Measurements from ENCODE around the gene TLX2.

The TLX2 gene

DNA sequence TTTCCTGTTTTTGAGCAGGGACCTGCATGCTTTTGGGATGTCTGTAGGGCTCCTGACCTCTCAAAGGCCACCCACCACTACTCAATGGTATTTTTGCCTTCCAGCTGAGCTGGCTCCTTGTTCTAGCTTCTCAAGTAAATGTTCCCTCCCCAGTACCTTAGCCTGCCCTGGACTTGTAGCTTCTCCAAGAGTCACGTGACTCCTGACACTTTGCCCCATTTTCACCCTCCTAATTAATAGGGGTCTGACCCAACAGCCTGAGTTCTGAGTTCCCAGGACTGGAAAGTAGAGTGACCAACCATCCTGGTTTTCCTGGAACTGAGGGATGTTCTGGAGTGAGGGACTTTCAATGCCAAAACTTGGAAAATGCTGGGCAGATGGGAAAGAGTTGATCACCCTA is 18.8 kb upstream of the TLX2 start:
- H3K27ac ChIP-seq, result no peak overlapping the region
- no peak for DNase-seq (ENCODE audit: low read depth, low spot score)

DNA sequence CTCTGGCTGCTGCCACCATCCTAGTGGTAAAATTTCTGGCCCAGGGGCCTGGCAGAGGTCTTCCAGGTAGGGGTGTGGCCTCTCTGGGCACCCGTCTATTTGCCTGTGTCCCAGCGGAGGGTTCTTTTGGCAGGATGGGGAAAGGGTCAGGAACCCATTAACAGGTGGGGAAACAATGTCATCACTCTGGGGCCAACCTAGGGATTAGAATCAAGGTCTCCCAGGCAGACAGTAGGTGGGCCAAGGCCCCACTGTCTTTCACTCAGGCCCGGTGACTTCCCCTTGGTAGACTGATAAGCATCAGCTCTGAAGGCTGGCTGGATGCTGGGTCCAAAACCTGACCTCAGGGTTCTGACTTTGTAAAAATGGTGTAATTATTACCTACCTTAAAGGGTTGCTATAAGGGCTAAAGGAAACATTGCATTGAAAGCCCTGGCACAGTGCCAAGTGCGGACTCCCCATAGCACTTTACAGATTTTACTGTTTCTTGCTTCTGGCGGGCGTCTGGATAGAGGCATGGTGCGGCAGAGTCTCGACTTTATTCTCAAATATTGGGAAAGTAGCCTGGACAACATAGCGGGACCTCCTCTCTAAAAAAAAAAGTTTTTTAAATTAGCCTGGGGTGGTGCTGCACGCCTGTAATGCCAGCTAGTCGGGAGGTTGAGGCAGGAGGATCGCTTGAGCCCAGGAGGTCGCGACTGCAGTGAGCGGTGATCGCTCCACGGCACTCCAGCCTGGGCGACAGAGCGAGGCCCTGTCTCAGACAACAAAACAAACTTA is 17.1 kb upstream of the TLX2 start:
- no peak overlapping the region for H3K27ac ChIP-seq
- no peak for DNase-seq (ENCODE audit: low read depth, low spot score)

DNA sequence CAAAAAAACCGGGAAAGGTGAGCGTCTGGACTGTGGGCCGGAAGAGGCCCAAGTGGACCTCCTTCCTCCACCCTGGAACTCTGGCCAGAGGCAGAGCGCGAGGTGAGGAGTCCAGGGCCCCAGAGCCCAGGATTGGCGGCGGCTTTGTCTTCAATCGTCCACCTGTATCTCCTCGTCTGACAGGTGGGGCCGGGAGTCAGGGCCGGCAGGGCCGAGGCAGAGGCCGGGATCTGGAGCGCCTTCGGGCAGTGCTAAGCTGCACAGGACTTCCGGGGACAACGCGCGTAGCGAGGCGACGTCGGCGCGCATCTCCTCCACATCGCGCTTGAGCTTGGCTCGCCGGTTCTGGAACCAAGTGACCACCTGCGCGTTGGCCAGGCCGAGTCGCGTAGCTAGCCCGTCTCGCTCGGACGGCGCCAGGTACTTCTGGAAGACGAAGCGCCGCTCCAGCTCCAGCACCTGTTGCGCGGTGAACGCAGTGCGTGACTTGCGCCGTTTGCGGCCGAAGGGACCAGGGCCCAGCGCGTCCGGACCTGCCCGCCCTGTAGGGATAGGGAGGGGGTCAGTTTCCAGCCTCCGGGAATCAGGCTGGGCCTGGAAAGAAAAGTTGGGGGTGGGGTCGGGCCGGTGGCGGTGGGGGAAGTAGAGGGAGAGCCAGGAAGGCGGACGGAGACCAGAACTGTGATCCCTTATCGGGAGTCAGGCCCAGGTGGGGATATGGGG is 16.3 kb upstream of the TLX2 start:
- DNase-seq (ENCODE audit: low read depth, low spot score), result no peak

DNA sequence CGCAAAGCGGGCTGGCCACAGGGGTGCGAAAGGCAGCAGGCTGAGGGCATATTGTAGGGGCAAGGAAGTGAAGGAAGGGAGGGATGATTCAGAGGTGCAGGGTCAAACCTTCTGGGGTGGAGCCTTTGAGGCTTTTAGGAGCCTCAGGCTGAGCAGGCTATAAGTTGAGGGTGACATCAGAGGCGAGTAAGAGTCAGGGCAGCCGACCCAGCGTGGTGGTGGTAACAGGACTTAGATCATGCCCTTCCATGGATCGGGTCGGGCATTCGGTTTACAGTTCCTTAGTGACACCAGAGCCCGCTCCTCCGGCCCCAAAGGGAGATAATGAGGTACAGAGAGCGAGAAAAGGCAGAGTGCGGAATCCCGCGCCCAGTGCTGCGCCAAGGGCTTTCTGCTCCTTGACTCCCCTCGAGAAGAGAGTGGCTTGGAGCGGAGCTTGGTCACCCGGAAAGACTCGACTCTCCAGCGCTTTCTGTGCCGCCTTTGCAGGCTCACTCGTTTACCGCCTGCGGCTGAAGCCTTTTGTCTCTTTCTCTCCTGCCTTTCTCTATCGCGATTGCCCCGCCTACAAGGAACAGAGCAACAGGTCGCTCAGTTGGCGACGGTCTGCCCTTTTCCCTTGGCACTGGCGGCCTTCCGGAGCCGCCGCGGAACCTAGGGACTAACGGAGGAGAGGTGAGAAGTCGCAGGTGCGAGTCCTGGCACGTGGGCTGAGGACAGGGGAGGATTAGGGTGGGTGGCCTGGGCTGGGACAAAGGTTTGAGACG is 15.6 kb upstream of the TLX2 start:
- DNase-seq (ENCODE audit: low read depth, low spot score), result no peak

More for the DNA sequence above, 16.3 kb upstream of the TLX2 start:
- H3K27ac ChIP-seq, result no peak overlapping the region

DNA sequence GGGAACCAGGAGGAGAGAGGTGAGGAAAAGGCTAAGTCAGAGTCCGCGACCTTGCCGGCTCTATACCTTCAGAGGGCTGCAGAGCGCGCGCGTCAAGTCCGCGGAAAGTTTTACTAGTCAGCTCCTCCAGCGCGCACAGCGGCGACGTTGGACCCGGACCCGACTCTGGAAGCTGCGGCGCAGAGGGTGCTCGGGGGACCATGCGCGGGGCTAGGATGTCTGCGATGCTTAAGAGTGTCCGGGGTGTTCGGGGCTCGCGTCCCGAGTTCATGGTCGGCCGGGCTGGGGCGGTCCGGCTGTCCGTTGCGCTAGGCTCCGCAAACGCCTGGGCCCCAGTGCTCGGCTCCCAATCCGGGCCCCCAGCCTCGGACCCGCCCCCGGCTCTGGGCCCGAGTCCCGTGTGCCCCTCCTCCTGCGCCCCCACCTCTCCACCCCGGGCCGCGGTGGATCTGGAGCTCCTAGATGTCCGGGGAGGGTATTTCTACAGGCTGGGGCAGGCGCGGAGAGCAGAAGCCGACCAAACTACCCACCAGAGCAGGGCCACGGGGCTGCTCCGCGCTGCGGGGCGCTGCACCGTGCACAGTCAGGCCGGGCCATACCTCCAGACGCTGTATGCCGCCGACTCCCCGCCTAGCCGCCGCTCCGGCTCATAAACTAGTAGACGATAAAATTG is 14.8 kb upstream of the TLX2 start, which contains the start of gene LBX2:
Gene LBX2 (minus strand): TSS at position 337 of the 673 bp plus-strand sequence. CDS start 66 bp downstream, at position 271.
- DNase-seq (ENCODE audit: low read depth, low spot score), result no peak
- H3K27ac ChIP-seq, result no peak within 1 kb of the TSS

More for the DNA sequence above, 15.6 kb upstream of the TLX2 start:
- no peak overlapping the region for H3K27ac ChIP-seq

- H3K27ac ChIP-seq, result no peak overlapping the region
- no peak for DNase-seq (ENCODE audit: low read depth, low spot score)
Observed at GRCh38 chr2:74499940-74500577, 14.2 kb upstream of the TLX2 start.

- DNase-seq (ENCODE audit: low read depth, low spot score), result no peak
- H3K27ac ChIP-seq, result no peak overlapping the region
Observed at GRCh38 chr2:74500578-74500946, 13.7 kb upstream of the TLX2 start.

GRCh38 chr2:74501335-74502071 is 12.7 kb upstream of the TLX2 start:
- no peak overlapping the region for H3K27ac ChIP-seq
- no peak for DNase-seq (ENCODE audit: low read depth, low spot score)

DNA sequence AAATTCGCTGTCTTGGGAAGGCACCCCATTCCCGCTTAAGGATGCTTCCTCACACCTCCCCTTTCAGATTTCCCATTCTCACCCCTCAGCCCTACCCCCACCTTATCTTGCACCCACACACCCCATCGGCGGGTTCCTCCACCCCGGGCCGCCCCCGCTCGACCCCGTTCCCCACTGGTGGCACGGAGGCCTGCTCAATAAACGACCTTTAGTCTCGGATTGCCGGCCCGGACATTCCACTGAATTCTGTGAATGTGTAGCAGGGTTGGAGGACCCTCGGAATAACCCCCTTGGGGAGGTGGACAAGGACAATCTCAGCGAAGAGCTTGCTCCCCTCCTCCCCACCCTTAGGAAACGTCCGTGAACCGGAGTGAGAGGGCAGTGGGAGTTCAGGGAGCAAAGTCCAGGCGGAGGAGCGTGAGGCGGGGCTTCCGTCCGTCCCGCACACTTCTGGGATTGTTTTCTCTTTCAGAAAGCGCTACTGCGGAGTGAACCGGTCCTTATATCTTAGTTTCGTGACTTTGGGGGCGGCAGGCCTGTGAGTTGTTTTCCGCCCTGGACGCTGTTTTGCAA is 12.0 kb upstream of the TLX2 start:
- DNase-seq (ENCODE audit: low read depth, low spot score), result no peak
- H3K27ac ChIP-seq, result no peak overlapping the region

DNA sequence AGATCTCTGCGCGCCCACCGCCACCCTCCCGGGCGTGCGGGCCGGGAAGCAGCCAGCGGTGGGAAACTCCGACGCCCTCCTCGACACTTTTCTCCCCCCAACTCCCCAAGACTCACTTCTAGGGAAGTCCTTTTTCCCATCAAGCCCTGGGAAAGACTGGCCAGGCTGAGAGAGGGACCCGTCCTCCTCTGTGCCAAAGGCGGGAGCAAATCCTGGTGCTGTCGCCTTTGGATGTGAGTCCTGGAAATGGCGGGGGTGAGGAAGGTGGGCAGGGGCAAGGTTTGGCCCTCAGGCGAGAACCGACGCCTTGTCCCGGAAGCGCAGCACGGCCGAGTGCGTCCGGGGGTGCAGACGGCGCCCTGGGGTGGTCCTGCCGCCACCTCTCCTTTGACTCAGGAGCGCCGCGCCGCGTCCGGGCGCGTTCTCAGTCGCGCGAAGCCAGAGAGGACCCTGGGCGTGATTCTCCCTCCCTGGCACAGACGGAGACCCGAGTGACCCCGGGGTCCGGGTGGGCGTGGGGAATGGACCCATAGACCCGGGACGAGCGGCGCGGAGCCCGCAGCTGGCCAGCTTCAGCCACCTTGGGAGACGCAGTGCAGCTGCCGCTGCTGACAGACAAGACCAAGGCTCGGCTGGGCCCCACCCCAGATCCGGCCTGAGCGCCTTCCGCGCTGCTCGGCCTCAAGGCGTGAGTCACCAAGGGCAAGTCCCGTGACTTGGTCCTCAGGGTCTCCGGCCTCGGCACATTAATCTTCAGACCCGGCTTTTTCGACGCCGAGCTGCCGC is 11.3 kb upstream of the TLX2 start:
- no peak overlapping the region for H3K27ac ChIP-seq
- DNase-seq (ENCODE audit: low read depth, low spot score), result peak; percentile 29

- no peak overlapping the region for H3K27ac ChIP-seq
- no peak for DNase-seq (ENCODE audit: low read depth, low spot score)
Observed at GRCh38 chr2:74503506-74504475, 10.5 kb upstream of the TLX2 start.

DNA sequence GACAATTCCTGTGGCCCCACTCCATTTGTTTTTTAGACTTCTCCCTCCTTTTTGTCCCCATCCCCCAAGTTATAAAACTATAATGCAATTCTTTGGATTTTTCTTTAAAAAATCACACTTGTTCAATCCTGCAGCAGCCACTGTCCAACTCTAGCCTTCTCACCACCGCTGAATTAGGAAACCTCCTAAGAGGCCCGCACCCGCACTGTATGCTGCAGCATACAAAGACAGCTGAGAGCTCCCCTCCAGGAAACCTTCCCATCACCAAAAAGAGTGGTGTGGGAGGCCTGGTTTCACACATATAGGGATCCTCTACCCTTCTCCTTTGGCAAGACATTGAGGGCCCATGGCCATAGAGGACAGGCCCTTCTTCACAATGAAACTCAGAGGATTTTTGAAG is 9.7 kb upstream of the TLX2 start:
- DNase-seq (ENCODE audit: low read depth, low spot score), result no peak
- no peak overlapping the region for H3K27ac ChIP-seq

DNA sequence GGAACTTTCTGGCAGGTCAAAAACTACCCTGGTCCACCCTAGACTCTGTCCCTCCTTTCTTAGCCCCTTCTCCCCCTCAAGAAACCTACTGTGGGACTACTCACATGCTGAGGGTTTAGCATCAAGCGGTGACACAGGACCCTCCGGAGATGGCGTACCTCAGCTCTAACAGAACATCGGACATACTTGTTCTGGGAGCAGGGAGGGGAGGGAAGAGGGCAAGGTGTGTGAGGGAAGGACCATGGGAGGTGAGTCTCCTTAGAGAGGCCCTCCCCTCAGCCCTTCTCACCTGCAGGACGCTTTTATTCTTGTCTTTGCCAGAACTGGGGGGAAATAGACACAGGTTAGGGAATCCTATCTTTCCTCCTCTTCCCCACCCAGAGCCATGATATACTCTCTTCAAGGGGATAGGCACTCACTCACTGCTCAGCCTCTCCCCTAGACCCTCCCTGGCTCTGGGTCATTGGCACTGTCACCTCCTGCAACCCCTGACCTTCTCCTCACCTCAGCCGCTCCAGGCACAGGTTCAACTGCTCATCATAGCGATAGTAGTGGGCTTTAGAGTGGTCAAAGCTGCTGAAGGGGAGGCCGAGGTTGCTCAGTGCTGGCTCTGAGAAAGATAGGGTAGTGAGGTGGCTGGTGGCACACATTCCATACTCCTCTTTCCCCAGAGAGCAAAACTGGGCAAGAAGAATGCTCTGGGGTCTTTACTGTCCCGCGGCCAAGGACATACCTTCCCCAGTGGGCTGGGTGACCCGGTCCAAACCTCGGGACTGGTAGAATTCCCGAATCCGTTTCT is 8.6 kb upstream of the TLX2 start:
- H3K27ac ChIP-seq, result peak overlapping the region; percentile 98
- DNase-seq (ENCODE audit: low read depth, low spot score), result no peak

GRCh38 chr2:74507145-74507925 is 6.9 kb upstream of the TLX2 start, which contains the start of gene PCGF1:
Gene PCGF1, minus strand, starts transcription at chr2:74507695. Its CDS starts 27 bp downstream, at chr2:74507668.
- peak within 1 kb of the TSS; percentile 98 for H3K27ac ChIP-seq
- peak; percentile 90 for DNase-seq (ENCODE audit: low read depth, low spot score)

GRCh38 chr2:74507926-74508520 is 6.2 kb upstream of the TLX2 start:
- H3K27ac ChIP-seq, result peak overlapping the region; percentile 98
- DNase-seq (ENCODE audit: low read depth, low spot score), result no peak

All from epithelial cell of prostate (primary cell).